ENCODE data around the gene CALB2.
"Not testable (repeated sequence)": the region's sequence is repeated elsewhere in the genome, so short reads cannot be mapped to it uniquely, and the experiment has no call there.

Gene CALB2

DNA sequence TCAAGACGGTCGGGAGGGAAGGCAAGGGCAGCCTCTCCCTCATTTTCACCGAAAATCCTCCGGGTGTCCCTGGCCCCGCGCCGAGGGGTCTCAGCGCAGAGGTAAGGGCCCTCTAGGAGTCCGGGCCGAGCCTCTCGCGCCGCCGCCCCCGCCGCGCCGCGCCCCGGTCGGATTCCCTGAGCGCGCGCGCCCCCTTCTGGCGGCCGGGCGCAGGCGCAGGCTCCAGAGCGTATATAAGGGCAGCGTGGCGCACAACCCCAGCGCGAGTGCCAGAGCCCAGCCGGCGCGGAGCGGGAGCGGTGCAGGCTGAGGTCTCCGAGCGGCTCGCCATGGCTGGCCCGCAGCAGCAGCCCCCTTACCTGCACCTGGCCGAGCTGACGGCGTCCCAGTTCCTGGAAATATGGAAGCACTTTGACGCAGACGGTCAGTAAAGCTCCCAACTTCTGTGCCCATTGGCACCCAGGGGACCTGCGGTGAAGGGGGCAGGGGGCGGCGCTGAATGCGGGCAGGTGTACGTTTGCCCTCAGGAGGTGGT is at the start of gene CALB2:
CALB2 (plus strand) TSS at position 260 of the 535 bp plus-strand sequence; CDS start at position 330, 70 bp downstream.
- DNase-seq, result peak; percentile 62

DNA sequence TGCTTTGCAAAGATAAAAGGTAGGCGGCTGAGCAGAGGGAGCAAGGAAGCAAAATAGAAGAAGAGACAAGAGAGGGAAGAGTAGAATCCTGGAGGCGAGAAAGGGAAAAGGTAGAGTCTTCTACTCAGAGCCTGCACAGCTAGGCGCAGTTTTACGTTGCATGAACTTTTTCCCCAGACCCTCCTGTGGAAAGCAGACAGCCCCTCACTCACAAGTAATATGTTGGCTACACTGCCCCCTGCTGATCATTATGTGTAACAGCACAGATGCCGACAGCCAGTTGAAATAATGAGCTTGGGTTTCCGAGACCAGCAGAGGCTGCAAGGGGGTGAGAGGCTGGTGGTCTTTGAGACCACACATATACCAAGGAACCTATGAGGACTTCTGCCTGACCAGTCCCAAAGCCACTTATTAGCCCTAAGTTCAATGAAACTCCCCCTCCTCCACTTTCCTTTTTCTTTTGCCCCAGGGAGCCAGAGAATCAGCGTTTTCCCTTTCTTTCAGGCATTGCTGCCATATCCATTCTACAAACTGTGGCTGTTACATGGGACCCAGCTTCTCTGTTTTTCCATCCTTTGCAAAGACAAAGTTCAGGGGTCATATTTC is 46.9 kb upstream of the CALB2 start:
- DNase-seq, result peak; percentile 19

- DNase-seq, result not testable (repeated sequence)
Measured at GRCh38 chr16:71313591-71313990, 44.9 kb upstream of the CALB2 start.

- DNase-seq, result no peak
Measured at GRCh38 chr16:71315269-71315668, 43.3 kb upstream of the CALB2 start.

DNA sequence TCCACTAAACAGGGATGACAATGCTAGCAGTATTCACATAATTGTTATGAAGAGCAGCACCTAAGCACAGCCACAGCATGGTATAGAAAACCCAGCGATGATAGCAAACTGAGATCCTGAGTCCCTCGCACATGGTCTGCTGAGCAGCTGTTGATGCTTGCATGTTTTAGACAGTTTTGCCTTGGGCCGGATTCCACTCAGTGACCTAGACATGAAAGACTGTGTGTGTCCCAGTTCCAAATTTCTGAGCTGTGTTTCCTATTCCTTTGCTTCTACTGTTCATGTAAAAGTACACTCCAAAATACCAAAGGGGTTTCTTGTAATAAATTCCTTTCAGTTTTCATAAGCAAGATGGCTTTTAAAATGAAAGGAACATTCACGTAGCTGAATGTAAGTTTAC is 38.5 kb upstream of the CALB2 start:
- DNase-seq, result no peak

DNA sequence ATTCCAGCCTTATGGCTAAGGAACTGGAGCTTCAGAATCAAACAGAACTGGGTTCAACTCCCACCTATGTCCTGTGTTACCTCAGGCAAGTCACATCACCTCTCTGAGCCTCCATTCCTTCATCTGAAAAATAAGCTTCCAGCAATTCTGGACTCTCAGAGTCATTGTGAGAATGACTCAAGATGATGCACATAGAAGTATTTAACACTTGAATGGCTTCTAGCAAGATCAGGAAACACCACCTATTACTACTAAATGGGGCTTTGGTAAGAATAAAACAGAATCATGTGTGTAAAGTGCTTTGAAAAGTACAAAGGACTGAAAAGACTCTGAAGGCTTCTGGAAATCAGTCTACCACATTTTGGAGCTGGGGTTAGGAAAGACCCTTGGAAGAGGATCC is 30.8 kb upstream of the CALB2 start:
- DNase-seq, result no peak

DNA sequence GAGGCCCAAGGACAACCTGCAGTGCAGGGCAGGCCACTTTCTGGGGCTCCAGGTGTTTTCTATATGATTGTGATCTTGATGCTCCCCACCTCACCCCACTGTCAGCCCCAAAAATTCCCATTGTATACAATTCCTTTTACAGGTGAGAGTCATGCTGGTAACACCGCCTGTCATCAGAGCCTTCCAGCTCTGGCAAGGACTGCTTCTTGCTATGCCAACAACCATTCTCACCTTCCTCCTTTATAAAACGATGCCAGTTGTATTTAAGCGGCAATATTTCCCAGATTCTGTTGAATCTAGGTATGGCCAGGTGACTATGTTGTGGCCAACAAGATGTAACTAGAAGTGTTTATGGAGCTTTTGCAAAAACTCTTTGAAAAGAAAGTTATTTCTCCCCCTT is 30.4 kb upstream of the CALB2 start:
- no peak for DNase-seq

GRCh38 chr16:71337631-71338030 is 20.9 kb upstream of the CALB2 start:
- no peak for DNase-seq

DNA sequence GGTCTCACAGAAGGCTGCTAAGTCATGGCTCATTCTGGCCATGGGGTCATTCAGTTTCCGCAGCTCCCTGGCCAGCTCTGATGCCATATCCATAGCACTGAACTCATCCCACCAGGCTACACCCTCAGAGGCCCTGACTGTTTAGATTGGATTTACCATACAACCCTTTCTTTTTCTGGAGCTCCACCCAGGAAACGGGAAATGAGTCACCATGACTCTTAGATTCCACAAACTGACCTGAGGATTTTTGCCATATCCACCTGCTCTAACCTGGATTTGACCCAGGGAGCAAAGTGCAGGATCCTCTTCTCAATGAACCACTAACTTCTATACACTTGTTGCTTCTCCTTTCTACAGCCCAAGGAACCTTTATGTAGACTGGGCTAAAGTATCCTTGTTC is 20.3 kb upstream of the CALB2 start:
- no peak for DNase-seq

GRCh38 chr16:71338632-71339031 is 19.9 kb upstream of the CALB2 start:
- no peak for DNase-seq

GRCh38 chr16:71339236-71340171 is 19.0 kb upstream of the CALB2 start:
- DNase-seq, result no peak

DNA sequence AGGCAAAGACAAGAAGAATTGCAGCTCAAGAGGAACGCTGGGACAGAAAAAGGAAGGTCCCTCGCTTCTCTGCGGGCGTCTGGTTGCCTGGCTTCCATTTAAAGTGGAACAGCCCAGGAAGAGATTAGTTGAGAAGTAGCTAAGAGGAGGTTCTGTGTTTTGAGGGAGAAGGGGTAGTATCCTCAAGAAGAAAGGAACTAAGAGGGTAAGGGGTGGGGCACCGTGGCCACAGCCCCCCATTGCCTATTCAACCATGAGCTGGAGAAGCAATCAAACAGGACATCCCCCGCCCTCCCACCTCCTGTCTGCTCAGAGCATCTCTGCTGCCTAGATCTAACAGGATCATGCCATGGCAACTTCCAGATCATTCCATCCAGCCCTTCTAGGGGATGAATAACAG is 18.1 kb upstream of the CALB2 start:
- no peak for DNase-seq

- no peak for DNase-seq
Measured at GRCh38 chr16:71341881-71342280, 16.6 kb upstream of the CALB2 start.

GRCh38 chr16:71343078-71343477 is 15.4 kb upstream of the CALB2 start:
- DNase-seq, result no peak

DNA sequence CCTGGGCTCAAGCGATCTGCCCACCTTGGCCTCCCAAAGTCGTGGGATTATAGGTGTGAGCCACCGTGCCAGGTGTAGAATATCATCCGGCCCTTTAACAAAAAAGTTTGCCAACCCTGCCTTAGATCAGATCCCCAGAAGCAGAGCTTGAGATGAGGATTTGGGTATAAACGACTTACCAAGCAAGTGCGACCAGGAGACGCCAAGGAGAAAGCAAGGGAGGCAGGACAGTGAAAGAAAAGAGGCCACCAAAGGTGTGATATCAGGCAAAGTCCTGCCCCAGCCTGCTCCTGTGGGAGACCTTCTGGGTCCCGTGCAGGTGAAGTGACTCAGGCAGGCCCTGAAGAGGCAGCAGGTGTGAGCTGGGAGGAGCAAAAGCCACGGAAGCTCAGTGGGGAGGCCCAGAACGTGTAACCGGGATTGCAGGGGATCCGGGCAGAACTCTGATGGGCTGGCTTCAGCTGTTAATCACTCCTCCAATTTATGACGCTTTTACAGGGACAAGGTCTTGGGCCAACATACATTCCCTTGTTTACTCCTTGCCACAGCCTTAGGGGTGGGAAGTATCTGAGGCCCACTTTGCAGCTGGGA is 14.1 kb upstream of the CALB2 start:
- DNase-seq, result no peak

DNA sequence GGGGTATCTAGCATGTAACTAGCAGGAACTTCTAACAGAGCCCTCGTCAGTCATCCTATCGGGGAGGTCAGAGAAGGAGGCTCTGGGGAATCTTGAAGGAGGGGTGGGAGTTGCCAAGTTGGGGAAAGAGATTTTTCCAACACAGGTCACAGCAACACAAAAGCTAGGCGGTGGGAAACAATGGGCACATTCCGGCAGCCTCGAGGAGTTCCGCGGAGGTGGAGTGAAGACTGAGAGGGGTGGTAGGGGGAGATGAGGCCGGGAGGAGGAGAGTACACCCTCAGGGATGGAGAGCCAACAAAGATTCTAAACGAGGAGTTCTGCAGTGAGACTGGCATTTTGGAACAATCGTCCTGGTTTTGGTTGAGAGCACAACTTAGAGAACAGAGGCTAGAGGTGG is 13.5 kb upstream of the CALB2 start:
- DNase-seq, result no peak

GRCh38 chr16:71347146-71347545 is 11.4 kb upstream of the CALB2 start:
- DNase-seq, result no peak

DNA sequence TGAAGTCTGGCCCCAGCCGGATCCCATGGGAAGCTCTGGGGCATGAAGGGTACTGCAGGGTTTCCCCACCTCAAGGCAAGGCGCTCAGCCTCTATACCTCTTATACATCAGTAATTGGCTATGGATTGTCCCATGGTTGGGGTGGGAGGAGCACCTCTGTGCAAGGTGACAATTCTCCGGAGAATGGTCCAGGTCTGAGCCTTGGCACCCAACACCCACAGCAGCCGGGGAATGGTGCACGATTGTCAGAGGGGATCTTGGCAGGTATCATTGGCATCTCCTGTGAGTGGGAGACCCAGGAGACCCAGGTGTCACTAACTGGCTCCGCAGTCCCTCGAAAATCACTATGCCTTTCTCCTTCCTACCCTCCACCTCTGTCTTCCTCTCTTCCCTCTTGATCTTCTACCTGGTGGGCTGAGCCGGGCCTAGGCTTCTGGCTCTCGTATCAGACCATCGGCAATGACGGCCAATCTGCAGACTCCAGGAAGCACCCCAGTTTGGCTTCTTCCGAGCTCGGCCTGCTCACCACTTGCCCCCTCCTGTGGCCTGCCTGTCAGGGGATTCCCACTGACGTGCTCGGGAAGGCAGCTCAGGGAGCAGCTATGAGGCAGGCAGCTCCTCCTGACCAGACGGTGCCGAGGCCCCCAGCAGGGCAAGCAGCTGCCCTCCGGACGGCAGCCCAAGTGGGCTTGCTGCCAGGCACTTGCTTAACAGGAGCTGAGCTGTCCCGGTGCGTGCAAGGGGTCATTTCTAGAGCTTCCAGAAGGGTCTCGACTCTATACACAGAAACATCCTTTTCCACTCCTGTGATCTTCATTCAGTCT is 10.0 kb upstream of the CALB2 start:
- no peak for DNase-seq

GRCh38 chr16:71350821-71351557 is 7.5 kb upstream of the CALB2 start:
- DNase-seq, result no peak

GRCh38 chr16:71351558-71351901 is 7.0 kb upstream of the CALB2 start:
- DNase-seq, result no peak

GRCh38 chr16:71352466-71352865 is 6.1 kb upstream of the CALB2 start:
- DNase-seq, result no peak

GRCh38 chr16:71352963-71353460 is 5.5 kb upstream of the CALB2 start:
- DNase-seq, result no peak

Measured in stimulated activated CD4-positive, alpha-beta T cell treated with anti-CD3 and anti-CD28 coated beads, Interleukin-4, amount 100 ng/mL, for 24 hours (primary cell).